GM23338 (cell line): ENCODE results near the gene EYA4. TPM values are rescaled to one million over a fixed set of nuclear protein-coding genes. Genes with fewer than 3 reads are reported as not detected.

Experiments used
- ATAC-seq: fragments of 200-7000 bp; cut with Tn5 transposase; 3 replicates; pipeline ENCODE4 v1.9.1; 2020
- DNase-seq: peaks from one replicate; pipeline ENCODE4 v3.0.0-alpha.2; 2015; ENCODE audit warnings: low spot score
- H2AFZ ChIP-seq: fragments of 200-600 bp; sonication (generic); 2 replicates; pipeline ENCODE4 v1.8.0; 2016; ENCODE audit warnings: antibody characterized with exemption, mild to moderate bottlenecking, moderate library complexity
- H3F3A ChIP-seq: fragments of 200-600 bp; sonication (generic); replicated peaks from 2 replicates; pipeline ENCODE4 v1.8.0; 2017; ENCODE audit warnings: antibody characterized with exemption, mixed run types, low read depth
- H3K27ac ChIP-seq: fragments of 200-600 bp; sonication (generic); 2 replicates; pipeline ENCODE4 v1.6.1; 2016; ENCODE audit warnings: low read depth
- H3K27me3 ChIP-seq: fragments of 200-600 bp; sonication (generic); 2 replicates; pipeline ENCODE4 v1.8.0; 2016; ENCODE audit warnings: mild to moderate bottlenecking, mixed run types, moderate library complexity; ENCODE audit not compliant: insufficient read depth
- H3K36me3 ChIP-seq: fragments of 200-600 bp; sonication (generic); 2 replicates; pipeline ENCODE4 v1.8.0; 2016; ENCODE audit warnings: mild to moderate bottlenecking; ENCODE audit not compliant: insufficient read depth
- H3K4me1 ChIP-seq: fragments of 200-600 bp; sonication (generic); 2 replicates; pipeline ENCODE4 v1.8.0; 2016; ENCODE audit warnings: mild to moderate bottlenecking, moderate library complexity; ENCODE audit not compliant: insufficient read depth
- H3K4me2 ChIP-seq: fragments of 200-600 bp; sonication (generic); 2 replicates; pipeline ENCODE4 v1.7.1; 2017; ENCODE audit warnings: mixed run types
- H3K4me3 ChIP-seq: fragments of 200-600 bp; sonication (generic); 2 replicates; pipeline ENCODE4 v1.6.1; 2016; ENCODE audit warnings: mixed run types
- H3K79me2 ChIP-seq: fragments of 200-600 bp; sonication (generic); replicated peaks from 2 replicates; pipeline ENCODE4 v1.8.0; 2017; ENCODE audit warnings: mild to moderate bottlenecking; ENCODE audit not compliant: insufficient read depth
- H3K9me2 ChIP-seq: fragments of 200-600 bp; sonication (generic); 2 replicates; pipeline ENCODE4 v1.8.0; 2017; ENCODE audit not compliant: insufficient read depth
- H4K20me1 ChIP-seq: fragments of 200-600 bp; sonication (generic); replicated peaks from 2 replicates; pipeline ENCODE4 v1.8.0; 2017; ENCODE audit warnings: mild to moderate bottlenecking; ENCODE audit not compliant: insufficient read depth
- H3K27ac Mint-ChIP-seq: 2 replicates; pipeline ENCODE4 v1.8.0; 2020; ENCODE audit warnings: inconsistent platforms, mild to moderate bottlenecking, moderate library complexity, mixed read lengths
- H3K27me3 Mint-ChIP-seq: 3 replicates; pipeline ENCODE4 v1.8.0; 2022; ENCODE audit warnings: low read depth, mild to moderate bottlenecking, moderate library complexity, mixed read lengths, inconsistent platforms; ENCODE audit not compliant: insufficient read depth, poor library complexity
- H3K36me3 Mint-ChIP-seq: 3 replicates; pipeline ENCODE4 v1.8.0; 2021; ENCODE audit warnings: low read depth, mild to moderate bottlenecking, inconsistent platforms, moderate library complexity, mixed read lengths
- H3K4me1 Mint-ChIP-seq: 3 replicates; pipeline ENCODE4 v1.8.0; 2020; ENCODE audit warnings: mild to moderate bottlenecking, inconsistent platforms, mixed read lengths
- H3K4me3 Mint-ChIP-seq: 3 replicates; pipeline ENCODE4 v1.8.0; 2021; ENCODE audit warnings: moderate library complexity, mild to moderate bottlenecking, inconsistent platforms, mixed read lengths
- H3K9me3 Mint-ChIP-seq: 3 replicates; pipeline ENCODE4 v1.8.0; 2020; ENCODE audit warnings: moderate library complexity, mild to moderate bottlenecking, inconsistent platforms, mixed read lengths
- CREB1 ChIP-seq: fragments of 250-450 bp; sonication (Bioruptor Pico); IDR thresholded peaks from 2 replicates; pipeline ENCODE4 v1.5.0; 2020; ENCODE audit warnings: low read depth, mild to moderate bottlenecking, moderate library complexity
- EZH2 ChIP-seq: fragments of 200-600 bp; sonication (generic); IDR thresholded peaks from one replicate; pipeline ENCODE4 v1.8.0; 2017; ENCODE audit warnings: antibody characterized with exemption, mild to moderate bottlenecking, low read depth; ENCODE audit not compliant: unreplicated experiment
- EZH2phosphoT487 ChIP-seq: fragments of 200-600 bp; sonication (generic); IDR thresholded peaks from one replicate; pipeline ENCODE4 v1.8.1; 2018; ENCODE audit warnings: antibody characterized with exemption; ENCODE audit not compliant: unreplicated experiment
- NANOG ChIP-seq: IDR thresholded peaks from 2 replicates; pipeline ENCODE4 v1.6.1; 2016; ENCODE audit warnings: antibody characterized with exemption, borderline replicate concordance
- ZNF114 ChIP-seq: fragments of 250-450 bp; sonication (Bioruptor Pico); IDR thresholded peaks from 2 replicates; pipeline ENCODE4 v1.5.0; 2020; ENCODE audit warnings: mild to moderate bottlenecking, moderate library complexity
- ZNF331 ChIP-seq: fragments of 250-450 bp; sonication (Bioruptor Pico); IDR thresholded peaks from 2 replicates; pipeline ENCODE4 v1.5.0; 2020; ENCODE audit warnings: low read depth, mild to moderate bottlenecking, moderate library complexity
- polyA plus RNA-seq: library from polyadenylated mRNA; unstranded; fragments of >200 nt; fragmentation: Nextera tagmentation; extraction: Ambion mirVana; gene quantifications from 2 replicates; pipeline ENCODE4 v1.2.1, GENCODE V29; 2016
- total RNA-seq: library from RNA; depleted of rRNA; stranded (reverse); fragments of >200 nt; shearing (Covaris generic); gene quantifications from 2 replicates; pipeline ENCODE4 v1.2.3, GENCODE V29; 2014
- TF ChIP-seq, protein P1 (sequence below), 2 experiments: fragments of 200-600 bp in 1 of 2; sonication (generic) in 1 of 2; conservative IDR thresholded peaks; 2 replicates each; pipeline versions ENCODE4 v1.5.1 to v1.6.1; 2016 to 2017; ENCODE audit warnings: antibody characterized with exemption in 2 of 2, low read depth in 2 of 2, mild to moderate bottlenecking in 2 of 2, moderate library complexity in 1 of 2
- TF ChIP-seq, protein P2 (sequence below): IDR thresholded peaks from 2 replicates; pipeline ENCODE4 v1.6.1; 2016; ENCODE audit warnings: antibody characterized with exemption
- TF ChIP-seq, protein P3 (sequence below): fragments of 250-450 bp; sonication (Bioruptor Pico); IDR thresholded peaks from 2 replicates; pipeline ENCODE4 v1.5.0; 2020; ENCODE audit warnings: mild to moderate bottlenecking, moderate library complexity

Gene EYA4
- total and polyA plus RNA-seq, 2 experiments from 2014 or later = 0.05 to 0.21 TPM

DNA sequence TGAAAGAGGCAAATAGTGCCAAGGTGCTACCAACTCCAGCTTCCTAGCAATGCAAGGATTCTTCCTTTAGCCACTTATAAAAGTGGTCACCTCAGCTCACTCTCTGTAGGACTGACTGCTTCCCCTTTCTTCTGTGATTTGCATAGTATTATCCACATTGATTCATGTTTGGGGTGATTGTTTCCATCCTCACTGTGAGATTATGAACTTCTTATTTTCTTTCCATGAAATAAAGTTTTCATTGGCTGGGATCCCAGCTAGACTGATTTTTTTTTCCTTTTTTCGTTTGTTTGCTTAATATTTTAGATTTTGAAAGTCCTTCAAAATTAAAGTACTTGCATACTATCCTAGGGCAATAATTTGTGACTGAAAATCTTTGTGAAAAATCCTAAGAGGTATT lies 50.5 kb downstream of the EYA4 start:
- no peaks in the 10 kb centered on the region for H4K20me1 ChIP-seq
- H3K36me3 ChIP-seq = no peaks in the 10 kb centered on the region
- no peaks in the 10 kb centered on the region for H3K79me2 ChIP-seq
- ATAC-seq = no peak
- DNase-seq = no peak
- no peak overlapping the region for H3K4me2 ChIP-seq
- H2AFZ ChIP-seq = no peak overlapping the region
- H3K27ac ChIP-seq = no peak overlapping the region
- H3K4me1 Mint-ChIP-seq = no peaks in the 10 kb centered on the region
- peaks cover 1% of the 10 kb centered on the region for H3K27me3 Mint-ChIP-seq
- no peaks in the 10 kb centered on the region for H3K36me3 Mint-ChIP-seq
- H3K9me3 Mint-ChIP-seq = no peaks in the 10 kb centered on the region
- no peak overlapping the region for H3K27ac Mint-ChIP-seq
- no peaks in the 10 kb centered on the region for H3K9me2 ChIP-seq
- no peaks in the 10 kb centered on the region for H3F3A ChIP-seq
- TF ChIP-seq ZNF331 (CRISPR knock-in tag) (no peak), NANOG (no peak), EZH2 (no peak), ZNF114 (CRISPR knock-in tag) (no peak), EZH2phosphoT487 (no peak), CREB1 (CRISPR knock-in tag) (no peak)
- TF ChIP-seq, protein P1, sequence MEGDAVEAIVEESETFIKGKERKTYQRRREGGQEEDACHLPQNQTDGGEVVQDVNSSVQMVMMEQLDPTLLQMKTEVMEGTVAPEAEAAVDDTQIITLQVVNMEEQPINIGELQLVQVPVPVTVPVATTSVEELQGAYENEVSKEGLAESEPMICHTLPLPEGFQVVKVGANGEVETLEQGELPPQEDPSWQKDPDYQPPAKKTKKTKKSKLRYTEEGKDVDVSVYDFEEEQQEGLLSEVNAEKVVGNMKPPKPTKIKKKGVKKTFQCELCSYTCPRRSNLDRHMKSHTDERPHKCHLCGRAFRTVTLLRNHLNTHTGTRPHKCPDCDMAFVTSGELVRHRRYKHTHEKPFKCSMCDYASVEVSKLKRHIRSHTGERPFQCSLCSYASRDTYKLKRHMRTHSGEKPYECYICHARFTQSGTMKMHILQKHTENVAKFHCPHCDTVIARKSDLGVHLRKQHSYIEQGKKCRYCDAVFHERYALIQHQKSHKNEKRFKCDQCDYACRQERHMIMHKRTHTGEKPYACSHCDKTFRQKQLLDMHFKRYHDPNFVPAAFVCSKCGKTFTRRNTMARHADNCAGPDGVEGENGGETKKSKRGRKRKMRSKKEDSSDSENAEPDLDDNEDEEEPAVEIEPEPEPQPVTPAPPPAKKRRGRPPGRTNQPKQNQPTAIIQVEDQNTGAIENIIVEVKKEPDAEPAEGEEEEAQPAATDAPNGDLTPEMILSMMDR (conservative IDR thresholded peaks at IDR 0.05; ENCODE audit: low read depth in 2 of 2) = no peak
- TF ChIP-seq, protein P2, sequence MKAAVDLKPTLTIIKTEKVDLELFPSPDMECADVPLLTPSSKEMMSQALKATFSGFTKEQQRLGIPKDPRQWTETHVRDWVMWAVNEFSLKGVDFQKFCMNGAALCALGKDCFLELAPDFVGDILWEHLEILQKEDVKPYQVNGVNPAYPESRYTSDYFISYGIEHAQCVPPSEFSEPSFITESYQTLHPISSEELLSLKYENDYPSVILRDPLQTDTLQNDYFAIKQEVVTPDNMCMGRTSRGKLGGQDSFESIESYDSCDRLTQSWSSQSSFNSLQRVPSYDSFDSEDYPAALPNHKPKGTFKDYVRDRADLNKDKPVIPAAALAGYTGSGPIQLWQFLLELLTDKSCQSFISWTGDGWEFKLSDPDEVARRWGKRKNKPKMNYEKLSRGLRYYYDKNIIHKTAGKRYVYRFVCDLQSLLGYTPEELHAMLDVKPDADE = no peak
- TF ChIP-seq, protein P3, sequence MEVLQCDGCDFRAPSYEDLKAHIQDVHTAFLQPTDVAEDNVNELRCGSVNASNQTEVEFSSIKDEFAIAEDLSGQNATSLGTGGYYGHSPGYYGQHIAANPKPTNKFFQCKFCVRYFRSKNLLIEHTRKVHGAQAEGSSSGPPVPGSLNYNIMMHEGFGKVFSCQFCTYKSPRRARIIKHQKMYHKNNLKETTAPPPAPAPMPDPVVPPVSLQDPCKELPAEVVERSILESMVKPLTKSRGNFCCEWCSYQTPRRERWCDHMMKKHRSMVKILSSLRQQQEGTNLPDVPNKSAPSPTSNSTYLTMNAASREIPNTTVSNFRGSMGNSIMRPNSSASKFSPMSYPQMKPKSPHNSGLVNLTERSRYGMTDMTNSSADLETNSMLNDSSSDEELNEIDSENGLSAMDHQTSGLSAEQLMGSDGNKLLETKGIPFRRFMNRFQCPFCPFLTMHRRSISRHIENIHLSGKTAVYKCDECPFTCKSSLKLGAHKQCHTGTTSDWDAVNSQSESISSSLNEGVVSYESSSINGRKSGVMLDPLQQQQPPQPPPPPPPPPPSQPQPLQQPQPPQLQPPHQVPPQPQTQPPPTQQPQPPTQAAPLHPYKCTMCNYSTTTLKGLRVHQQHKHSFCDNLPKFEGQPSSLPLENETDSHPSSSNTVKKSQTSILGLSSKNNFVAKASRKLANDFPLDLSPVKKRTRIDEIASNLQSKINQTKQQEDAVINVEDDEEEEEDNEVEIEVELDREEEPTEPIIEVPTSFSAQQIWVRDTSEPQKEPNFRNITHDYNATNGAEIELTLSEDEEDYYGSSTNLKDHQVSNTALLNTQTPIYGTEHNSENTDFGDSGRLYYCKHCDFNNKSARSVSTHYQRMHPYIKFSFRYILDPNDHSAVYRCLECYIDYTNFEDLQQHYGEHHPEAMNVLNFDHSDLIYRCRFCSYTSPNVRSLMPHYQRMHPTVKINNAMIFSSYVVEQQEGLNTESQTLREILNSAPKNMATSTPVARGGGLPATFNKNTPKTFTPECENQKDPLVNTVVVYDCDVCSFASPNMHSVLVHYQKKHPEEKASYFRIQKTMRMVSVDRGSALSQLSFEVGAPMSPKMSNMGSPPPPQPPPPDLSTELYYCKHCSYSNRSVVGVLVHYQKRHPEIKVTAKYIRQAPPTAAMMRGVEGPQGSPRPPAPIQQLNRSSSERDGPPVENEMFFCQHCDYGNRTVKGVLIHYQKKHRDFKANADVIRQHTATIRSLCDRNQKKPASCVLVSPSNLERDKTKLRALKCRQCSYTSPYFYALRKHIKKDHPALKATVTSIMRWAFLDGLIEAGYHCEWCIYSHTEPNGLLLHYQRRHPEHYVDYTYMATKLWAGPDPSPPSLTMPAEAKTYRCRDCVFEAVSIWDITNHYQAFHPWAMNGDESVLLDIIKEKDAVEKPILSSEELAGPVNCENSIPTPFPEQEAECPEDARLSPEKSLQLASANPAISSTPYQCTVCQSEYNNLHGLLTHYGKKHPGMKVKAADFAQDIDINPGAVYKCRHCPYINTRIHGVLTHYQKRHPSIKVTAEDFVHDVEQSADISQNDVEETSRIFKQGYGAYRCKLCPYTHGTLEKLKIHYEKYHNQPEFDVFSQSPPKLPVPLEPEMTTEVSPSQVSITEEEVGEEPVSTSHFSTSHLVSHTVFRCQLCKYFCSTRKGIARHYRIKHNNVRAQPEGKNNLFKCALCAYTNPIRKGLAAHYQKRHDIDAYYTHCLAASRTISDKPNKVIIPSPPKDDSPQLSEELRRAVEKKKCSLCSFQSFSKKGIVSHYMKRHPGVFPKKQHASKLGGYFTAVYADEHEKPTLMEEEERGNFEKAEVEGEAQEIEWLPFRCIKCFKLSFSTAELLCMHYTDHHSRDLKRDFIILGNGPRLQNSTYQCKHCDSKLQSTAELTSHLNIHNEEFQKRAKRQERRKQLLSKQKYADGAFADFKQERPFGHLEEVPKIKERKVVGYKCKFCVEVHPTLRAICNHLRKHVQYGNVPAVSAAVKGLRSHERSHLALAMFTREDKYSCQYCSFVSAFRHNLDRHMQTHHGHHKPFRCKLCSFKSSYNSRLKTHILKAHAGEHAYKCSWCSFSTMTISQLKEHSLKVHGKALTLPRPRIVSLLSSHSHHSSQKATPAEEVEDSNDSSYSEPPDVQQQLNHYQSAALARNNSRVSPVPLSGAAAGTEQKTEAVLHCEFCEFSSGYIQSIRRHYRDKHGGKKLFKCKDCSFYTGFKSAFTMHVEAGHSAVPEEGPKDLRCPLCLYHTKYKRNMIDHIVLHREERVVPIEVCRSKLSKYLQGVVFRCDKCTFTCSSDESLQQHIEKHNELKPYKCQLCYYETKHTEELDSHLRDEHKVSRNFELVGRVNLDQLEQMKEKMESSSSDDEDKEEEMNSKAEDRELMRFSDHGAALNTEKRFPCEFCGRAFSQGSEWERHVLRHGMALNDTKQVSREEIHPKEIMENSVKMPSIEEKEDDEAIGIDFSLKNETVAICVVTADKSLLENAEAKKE = no peak
- H3K27me3 ChIP-seq = no peaks in the 10 kb centered on the region
- no peaks in the 10 kb centered on the region for H3K4me1 ChIP-seq
- H3K4me3 ChIP-seq = no peak overlapping the region
- H3K4me3 Mint-ChIP-seq = no peak overlapping the region
